Activated CD4-positive, CD25-positive, alpha-beta regulatory T cell (primary cell): ENCODE results near the gene TBC1D26.
"Not testable (repeated sequence)": the region's sequence is repeated elsewhere in the genome, so short reads cannot be mapped to it uniquely, and the experiment has no call there.

Experiments
- DNase-seq, 4 experiments: peaks; one replicate each; lab custom pipeline; 2025; lab: John Stamatoyannopoulos, UW

TBC1D26 gene

GRCh38 chr17:15731900-15732299, at the start of gene TBC1D26:
Gene TBC1D26, plus strand, starts transcription at chr17:15732283. Its CDS starts 3,066 bp downstream, at chr17:15735349.
- not testable (repeated sequence) for DNase-seq

GRCh38 chr17:15683135-15683534, 48.9 kb upstream of the TBC1D26 start:
- DNase-seq, result not testable (repeated sequence)

- peak; percentile 53 to 62 (median 59) for DNase-seq
Observed at GRCh38 chr17:15683824-15684478, 48.1 kb upstream of the TBC1D26 start, which contains the start of gene TRIM16. Gene TRIM16, minus strand, starts transcription at chr17:15684311. Its CDS starts 32,702 bp downstream, at chr17:15651609.

- DNase-seq, result not testable (repeated sequence)
Observed at GRCh38 chr17:15687494-15687893, 44.6 kb upstream of the TBC1D26 start.

- not testable (repeated sequence) for DNase-seq
Observed at GRCh38 chr17:15698967-15699366, 33.1 kb upstream of the TBC1D26 start.

- DNase-seq, result peak; percentile 83 to 93 (median 88)
Observed at GRCh38 chr17:15699413-15699924, 32.6 kb upstream of the TBC1D26 start, which contains the start of gene ZNF286A. Gene ZNF286A, plus strand, starts transcription at chr17:15699752. Its CDS starts 578 bp downstream, at chr17:15700330.

GRCh38 chr17:15699937-15700336, 32.1 kb upstream of the TBC1D26 start:
- DNase-seq, result not testable (repeated sequence)

GRCh38 chr17:15704239-15704638, 27.8 kb upstream of the TBC1D26 start:
- not testable (repeated sequence) for DNase-seq

GRCh38 chr17:15704813-15705212, 27.3 kb upstream of the TBC1D26 start:
- DNase-seq, result not testable (repeated sequence)

GRCh38 chr17:15708879-15709278, 23.2 kb upstream of the TBC1D26 start:
- DNase-seq, result not testable (repeated sequence)

- not testable (repeated sequence) for DNase-seq
Observed at GRCh38 chr17:15716601-15717563, 15.2 kb upstream of the TBC1D26 start.

- DNase-seq, result not testable (repeated sequence)
Observed at GRCh38 chr17:15730535-15730934, 1.5 kb upstream of the TBC1D26 start.

- DNase-seq, result not testable (repeated sequence)
Observed at GRCh38 chr17:15733174-15733789, 1.2 kb downstream of the TBC1D26 start.

GRCh38 chr17:15736578-15736977, 4.5 kb downstream of the TBC1D26 start:
- not testable (repeated sequence) for DNase-seq

- DNase-seq, result no peak
Observed at GRCh38 chr17:15738066-15738465, 6.0 kb downstream of the TBC1D26 start.

GRCh38 chr17:15739259-15739658, 7.2 kb downstream of the TBC1D26 start:
- not testable (repeated sequence) for DNase-seq

- DNase-seq, result not testable (repeated sequence)
Observed at GRCh38 chr17:15740041-15740440, 8.0 kb downstream of the TBC1D26 start.

GRCh38 chr17:15740570-15741120, 8.6 kb downstream of the TBC1D26 start:
- DNase-seq, result no peak

- DNase-seq, result no peak
Observed at GRCh38 chr17:15741624-15742023, 9.5 kb downstream of the TBC1D26 start.

GRCh38 chr17:15742051-15742795, 10.1 kb downstream of the TBC1D26 start:
- DNase-seq, result no peak

GRCh38 chr17:15742921-15743320, 10.8 kb downstream of the TBC1D26 start:
- DNase-seq, result no peak
